ENCODE results near the gene IREB2.
"Not testable (repeated sequence)": the region's sequence is repeated elsewhere in the genome, so short reads cannot be mapped to it uniquely, and the experiment has no call there.

Gene IREB2

GRCh38 chr15:78434711-78435110, 3.3 kb upstream of the IREB2 start:
- not testable (repeated sequence) for DNase-seq

DNA sequence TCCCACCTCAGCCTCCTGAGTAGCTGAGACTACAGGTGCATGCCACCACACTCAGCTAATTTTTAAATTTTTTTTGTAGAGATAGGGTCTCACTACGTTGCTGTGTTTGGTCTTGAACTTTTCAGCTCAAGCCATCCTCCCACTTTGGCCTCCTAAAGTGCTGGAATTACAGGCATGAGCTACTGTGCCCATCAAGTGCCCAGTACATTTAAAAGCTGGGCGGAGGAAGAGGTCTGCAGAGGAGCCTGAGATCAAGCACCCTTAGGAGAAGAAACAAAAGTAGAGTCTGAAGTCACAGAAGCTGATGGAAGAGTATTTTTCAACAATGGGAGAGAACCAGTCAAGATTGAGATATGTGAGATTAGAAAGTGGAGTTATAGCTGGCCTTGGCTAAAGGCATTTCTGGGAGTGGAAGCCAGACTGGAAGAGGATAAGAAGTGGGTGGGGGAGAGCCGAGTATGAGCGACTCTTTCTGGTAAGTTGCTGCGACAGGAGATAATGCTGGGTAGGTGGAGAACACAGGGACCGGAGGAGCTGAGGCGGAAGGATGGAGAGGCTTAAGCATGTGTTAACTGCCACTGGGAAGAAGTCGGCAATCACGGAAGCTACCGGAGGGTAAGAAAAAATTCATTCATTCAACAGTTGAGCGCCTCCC, 782 bp upstream of the IREB2 start:
- DNase-seq = no peak

DNA sequence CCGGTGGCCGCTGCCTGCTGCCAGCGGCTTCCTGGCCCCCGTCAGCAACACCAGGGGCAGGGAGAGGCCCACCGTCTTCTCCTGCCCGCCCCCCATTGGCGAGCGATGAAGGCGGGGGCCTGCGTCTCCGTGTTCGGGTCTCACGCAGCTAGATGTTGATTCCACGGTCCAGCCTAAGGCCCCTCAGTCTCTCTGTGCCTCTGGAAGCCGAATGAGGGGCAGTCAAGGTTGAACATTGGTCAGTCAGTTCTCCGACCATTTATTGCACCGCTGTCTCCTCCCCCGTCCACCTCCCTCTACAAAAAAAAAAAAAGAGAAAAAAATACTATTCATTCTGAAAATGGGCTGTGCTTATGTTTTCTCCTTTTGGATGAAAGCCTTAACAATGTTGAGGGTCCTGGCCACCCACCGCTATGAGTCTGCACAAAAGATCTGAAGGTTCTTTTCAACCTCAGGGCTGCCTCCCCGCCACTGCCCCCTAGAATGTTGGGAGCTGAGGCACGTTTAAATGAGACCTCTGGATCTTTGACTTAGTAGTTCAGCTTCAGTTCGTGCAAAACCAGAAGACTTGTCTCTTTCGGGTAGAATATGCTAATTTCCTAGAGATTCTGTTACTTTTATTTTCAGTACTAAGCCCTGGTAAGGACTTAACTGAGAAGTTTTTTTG, 736 bp downstream of the IREB2 start:
- peak; percentile 13 for DNase-seq

- DNase-seq = no peak
Measured at GRCh38 chr15:78440375-78441373, 2.7 kb downstream of the IREB2 start.

GRCh38 chr15:78444255-78444654, 6.2 kb downstream of the IREB2 start:
- DNase-seq = no peak

GRCh38 chr15:78445875-78446274, 7.9 kb downstream of the IREB2 start:
- no peak for DNase-seq

- DNase-seq = no peak
Measured at GRCh38 chr15:78446551-78446950, 8.5 kb downstream of the IREB2 start.

DNA sequence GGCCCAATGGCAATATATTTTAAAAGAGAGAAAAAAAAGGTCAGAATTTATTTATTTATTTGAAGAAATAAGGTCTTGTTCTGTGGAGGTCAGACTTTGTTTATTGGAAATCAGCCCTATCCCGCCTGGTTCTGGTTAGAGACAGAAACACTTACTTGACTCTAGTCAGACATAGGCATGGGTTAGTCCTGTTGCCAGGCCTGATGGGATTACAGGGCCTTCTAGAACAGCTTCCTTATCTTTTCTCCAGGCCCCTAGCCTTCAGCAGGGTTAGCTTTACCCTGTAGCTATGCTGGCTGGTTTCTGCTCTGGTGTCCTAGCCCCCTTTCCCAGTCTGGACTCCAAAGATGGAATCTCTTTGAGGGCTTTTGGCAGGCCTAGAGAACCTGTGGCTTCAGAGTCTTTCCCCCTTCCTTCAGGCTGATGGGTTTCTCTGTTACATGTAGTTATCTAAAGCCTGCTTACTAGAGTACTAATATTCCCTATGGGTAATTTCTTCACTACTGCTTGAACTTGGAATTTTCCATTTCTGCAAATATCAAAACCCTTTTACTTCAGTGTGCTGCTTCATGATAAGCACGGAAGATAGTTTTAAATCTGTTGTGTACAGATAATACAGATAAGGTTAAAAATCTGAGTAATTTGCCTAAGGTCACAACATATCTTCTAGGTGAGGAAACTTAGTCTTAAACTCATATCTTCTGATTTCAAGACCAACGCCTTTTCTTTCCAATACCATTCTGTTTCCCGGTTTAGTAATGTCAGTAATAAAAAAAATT, 10.6 kb downstream of the IREB2 start:
- DNase-seq = no peak

- DNase-seq = no peak
Measured at GRCh38 chr15:78449220-78449999, 11.4 kb downstream of the IREB2 start.

- no peak for DNase-seq
Measured at GRCh38 chr15:78450285-78450858, 12.4 kb downstream of the IREB2 start.

DNA sequence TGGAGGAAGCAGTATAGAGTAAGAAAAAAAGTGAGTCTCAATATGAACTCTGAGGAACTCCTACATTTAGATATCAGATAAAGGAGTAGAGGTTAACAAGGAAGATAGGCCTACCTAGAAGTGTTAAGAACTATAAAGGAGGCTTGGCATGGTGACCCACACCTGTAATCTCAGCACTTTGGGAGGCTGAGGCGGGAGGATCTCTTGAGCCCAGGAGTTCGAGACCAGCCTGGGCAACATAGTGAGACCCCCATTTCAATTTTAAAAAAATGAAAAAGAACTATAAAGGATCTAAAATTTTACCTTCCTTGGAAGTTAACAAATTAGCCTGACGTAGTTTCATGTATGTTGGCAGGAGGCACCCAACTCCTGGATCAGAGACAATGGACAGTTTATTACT, 14.5 kb downstream of the IREB2 start:
- DNase-seq = no peak

- DNase-seq = no peak
Measured at GRCh38 chr15:78453447-78453846, 15.4 kb downstream of the IREB2 start.

GRCh38 chr15:78454992-78455391, 17.0 kb downstream of the IREB2 start:
- DNase-seq = no peak

DNA sequence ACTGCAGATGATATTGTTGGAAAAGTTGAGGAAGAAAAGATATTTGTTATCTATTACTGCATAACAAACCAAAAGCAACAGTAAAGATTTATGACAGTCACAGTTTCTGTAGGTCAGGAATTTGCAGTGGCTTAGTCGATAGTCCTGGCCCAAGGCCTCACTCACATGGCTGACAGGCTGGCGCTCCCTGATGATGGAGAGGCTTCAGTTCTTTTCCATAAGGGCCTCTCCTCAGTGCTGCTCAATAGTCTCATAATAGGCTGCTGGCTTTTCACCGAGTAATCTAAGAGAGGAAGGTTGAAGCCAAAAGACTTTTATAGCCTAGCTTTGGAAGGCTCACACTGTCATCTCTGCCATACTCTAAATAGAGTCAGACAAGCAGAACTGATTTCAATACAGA, 17.7 kb downstream of the IREB2 start:
- DNase-seq = no peak

- DNase-seq = no peak
Measured at GRCh38 chr15:78456426-78456825, 18.4 kb downstream of the IREB2 start.

DNA sequence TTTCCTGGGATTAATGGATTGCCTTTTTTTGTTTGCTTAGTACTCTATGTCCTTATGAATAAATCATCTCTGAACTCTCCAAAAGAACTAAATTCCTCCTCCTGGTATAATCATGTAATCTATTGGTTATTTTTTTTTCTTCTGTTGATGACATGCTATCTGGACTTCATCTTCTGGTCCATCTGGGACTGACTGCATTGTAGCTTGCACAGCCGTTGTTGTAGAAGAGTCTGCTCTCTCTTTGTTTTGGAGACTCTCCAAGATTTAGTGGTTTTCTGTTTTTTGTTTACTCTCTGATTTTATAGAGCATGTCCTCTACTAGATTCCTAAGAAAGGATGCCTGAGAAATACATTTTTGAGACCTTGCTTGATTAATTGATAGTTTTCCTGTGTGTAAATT, 19.1 kb downstream of the IREB2 start:
- no peak for DNase-seq

DNA sequence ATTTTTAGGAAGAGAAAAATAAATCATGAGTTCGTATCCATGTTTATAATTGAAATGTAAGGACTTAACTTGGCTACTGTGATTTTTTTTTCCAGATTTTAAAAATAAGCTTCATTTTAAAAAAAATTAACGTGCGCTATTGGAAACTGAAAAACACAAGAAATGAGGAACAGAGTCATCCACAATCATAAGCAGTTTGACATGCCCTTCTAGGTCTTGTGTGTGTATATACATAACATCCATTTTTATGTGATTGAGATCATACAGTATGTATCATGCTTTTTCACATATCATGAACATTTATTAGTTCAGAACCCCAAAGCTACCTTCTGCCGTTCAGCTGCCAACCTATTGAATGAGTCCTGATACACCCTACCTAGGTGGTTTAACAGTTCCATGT, 22.7 kb downstream of the IREB2 start:
- no peak for DNase-seq

- DNase-seq = peak; percentile 25
Measured at GRCh38 chr15:78461171-78461888, 23.3 kb downstream of the IREB2 start.

DNA sequence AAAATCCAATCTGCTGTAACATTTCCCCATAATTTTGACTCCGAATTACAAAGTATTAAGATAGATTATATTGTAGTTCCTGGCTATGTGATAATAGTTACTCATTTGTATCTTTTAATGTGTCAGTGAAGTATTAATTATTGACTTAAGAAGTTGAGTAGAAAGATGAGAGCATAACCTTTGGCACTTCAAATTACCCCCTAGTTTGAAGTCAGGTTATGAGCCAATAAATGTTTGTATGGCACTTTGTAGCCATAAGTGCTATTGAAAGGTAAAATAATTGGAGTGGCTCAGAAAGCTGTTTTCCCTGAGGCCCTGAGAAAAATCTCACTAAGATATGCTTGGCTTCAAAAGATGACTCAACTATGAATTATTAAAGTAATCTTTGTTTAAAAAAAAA, 31.0 kb downstream of the IREB2 start:
- no peak for DNase-seq

DNA sequence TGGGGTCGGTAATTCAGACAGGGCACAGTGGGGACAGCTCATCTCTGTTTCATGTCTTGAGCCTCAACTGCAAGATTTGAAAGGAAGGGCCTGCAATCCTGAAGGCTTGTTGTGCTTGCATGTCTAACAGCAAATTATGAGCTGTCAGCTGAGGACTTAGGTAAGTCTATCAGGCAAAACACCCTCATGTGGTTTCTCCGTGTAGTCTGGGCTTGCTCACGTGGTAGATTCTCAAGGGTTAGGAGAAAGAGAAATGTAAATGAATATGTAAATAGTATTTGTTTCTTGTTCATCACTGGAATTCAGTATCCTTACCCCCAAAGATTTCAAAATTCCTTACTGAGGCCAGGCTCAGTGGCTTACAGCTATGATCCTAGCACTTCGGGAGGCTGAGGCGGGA, 39.3 kb downstream of the IREB2 start:
- no peak for DNase-seq

GRCh38 chr15:78479650-78480049, 41.6 kb downstream of the IREB2 start:
- no peak for DNase-seq
